ENCODE measurements around the gene ADAT2.

GRCh38 chr6:143427109-143427817, 23.2 kb downstream of the ADAT2 start:
- TF ChIP-seq RAD21 (conservative IDR thresholded peaks at IDR 0.05), result peak; percentile 99
- TF ChIP-seq CTCF (IDR thresholded peaks at IDR 0.05; ENCODE audit: poor library complexity, severe bottlenecking), result peak; percentile 95
- TF ChIP-seq REST (IDR thresholded peaks at IDR 0.05; ENCODE audit: borderline replicate concordance), result no peak
- no peak for TF ChIP-seq POLR2AphosphoS5 (IDR thresholded peaks at IDR 0.05)
- TF ChIP-seq EZH2 (IDR thresholded peaks at IDR 0.05; ENCODE audit: borderline replicate concordance, insufficient read depth, low read length, poor library complexity, severe bottlenecking), result no peak
- TF ChIP-seq SMC3 (conservative IDR thresholded peaks at IDR 0.05; ENCODE audit: poor library complexity), result peak; percentile 99
- no peak for TF ChIP-seq EP300 (conservative IDR thresholded peaks at IDR 0.05; ENCODE audit: poor library complexity, severe bottlenecking)
- TF ChIP-seq TAF1 (IDR thresholded peaks at IDR 0.05; ENCODE audit: low read depth), result no peak

All from neural cell (in vitro differentiated cells).